Prostate gland (tissue), 2 donors: ENCODE measurements around the gene DCPS.

Experiments
- CTCF ChIP-seq, 4 experiments: fragments of 200-600 bp in 2 of 4; fragments of 450-650 bp in 2 of 4; sonication (generic) in 2 of 4; IDR thresholded peaks; 1 replicate in 3 of 4; 2 replicates in 1 of 4; pipeline ENCODE4 v1.5.1; 2016 to 2019; ENCODE audit warnings: antibody characterized with exemption in 4 of 4, mild to moderate bottlenecking in 2 of 4, moderate library complexity in 2 of 4
- POLR2A ChIP-seq: fragments of 450-650 bp; IDR thresholded peaks from one replicate; pipeline ENCODE4 v1.6.1; 2016; ENCODE audit warnings: antibody characterized with exemption, mild to moderate bottlenecking
- POLR2AphosphoS5 ChIP-seq: sonication (generic); formaldehyde crosslinking; IDR thresholded peaks from one replicate; pipeline ENCODE4 v1.6.1; 2017; ENCODE audit warnings: antibody characterized with exemption

- TF ChIP-seq CTCF (IDR thresholded peaks at IDR 0.05): no peak
- TF ChIP-seq POLR2AphosphoS5: no peak
- TF ChIP-seq POLR2A: no peak
Measured at GRCh38 chr11:126304457-126305075, 706 bp downstream of the DCPS start.
